Left renal cortex interstitium (tissue), 4 donors: ENCODE results near the gene ROM1. TPM values are rescaled to one million over a fixed set of nuclear protein-coding genes. Genes with fewer than 3 reads are reported as not detected.
"Not testable (repeated sequence)": the region's sequence is repeated elsewhere in the genome, so short reads cannot be mapped to it uniquely, and the experiment has no call there.

Experiments
- DNase-seq, 4 donors: peaks; one replicate each; pipeline ENCODE4 v3.0.0-alpha.2; 2013; ENCODE audit warnings: low read depth in 4 of 4, low spot score in 2 of 4, missing footprints in 1 of 4
- polyA plus RNA-seq, 4 donors: library from polyadenylated mRNA; unstranded; fragments of 120-200 nt; gene quantifications; one replicate each; pipeline ENCODE4 v1.2.1, GENCODE V29; 2013; ENCODE audit not compliant: insufficient read length in 4 of 4

Gene ROM1
- polyA plus RNA-seq, 4 donors, result 2.8 to 4.8 (median 4.0) TPM

DNA sequence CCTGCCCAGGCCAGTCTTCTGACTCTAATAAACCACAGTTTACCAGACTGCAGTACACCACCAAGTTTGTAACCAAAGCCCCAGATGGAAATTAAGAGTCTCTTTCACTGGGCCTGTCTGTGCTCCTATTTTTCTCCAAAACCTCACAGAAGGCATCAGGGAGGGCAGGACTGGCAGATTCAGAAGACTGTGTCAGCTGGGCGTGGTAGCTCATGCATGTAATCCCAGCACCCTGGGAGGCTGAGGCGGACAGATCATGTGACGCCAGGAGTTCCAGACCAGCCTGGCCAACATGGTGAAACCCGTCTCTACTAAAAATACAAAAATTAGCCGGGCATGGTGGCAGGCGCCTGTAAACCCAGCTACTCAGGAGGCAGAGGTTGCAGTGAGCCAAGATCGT lies 27.7 kb upstream of the ROM1 start:
- DNase-seq, result not testable (repeated sequence)

- no peak for DNase-seq
Observed at GRCh38 chr11:62588966-62589637, 24.0 kb upstream of the ROM1 start.

GRCh38 chr11:62591448-62592145 lies 21.5 kb upstream of the ROM1 start, which contains the start of gene TUT1:
TUT1 (minus strand) TSS chr11:62591523; CDS start chr11:62591485, 38 bp downstream.
- peak; percentile 96 to 99 (median 98) for DNase-seq

DNA sequence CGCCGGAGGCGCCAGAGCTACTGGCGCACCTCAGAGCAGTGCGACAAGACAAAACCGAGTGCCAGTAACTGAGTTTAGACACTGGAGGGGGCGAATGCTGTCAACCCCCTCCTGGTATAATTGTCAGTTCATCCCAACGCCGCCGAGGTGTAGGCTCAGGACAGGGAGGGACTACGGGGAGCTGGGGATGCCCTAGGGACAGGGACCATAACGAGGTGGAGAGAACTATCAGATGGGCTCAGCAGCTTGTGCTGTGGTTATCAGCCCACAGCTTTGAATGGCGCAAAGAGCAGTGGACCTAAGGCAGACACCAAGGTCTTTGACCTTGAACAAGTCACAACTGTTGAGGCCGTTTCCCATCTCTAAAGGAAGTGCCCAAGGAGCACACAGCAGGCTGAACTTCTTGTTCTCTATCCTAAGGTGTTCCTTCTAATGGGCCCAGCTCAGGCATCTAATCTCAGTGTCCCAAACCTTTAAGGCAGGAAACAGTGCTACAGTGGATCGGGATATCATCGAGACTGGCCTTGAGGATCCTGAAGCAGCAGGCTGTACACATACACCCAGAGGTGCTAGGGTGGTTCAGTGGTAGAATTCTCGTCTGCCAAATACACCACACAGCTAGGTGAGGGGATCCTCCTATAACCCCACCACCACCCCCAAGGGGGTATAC lies 20.8 kb upstream of the ROM1 start:
- no peak for DNase-seq

- no peak for DNase-seq
Observed at GRCh38 chr11:62592989-62593421, 20.1 kb upstream of the ROM1 start.

- DNase-seq, result peak in 1 of 4 donors; percentile 49
Observed at GRCh38 chr11:62593434-62594044, 19.5 kb upstream of the ROM1 start.

DNA sequence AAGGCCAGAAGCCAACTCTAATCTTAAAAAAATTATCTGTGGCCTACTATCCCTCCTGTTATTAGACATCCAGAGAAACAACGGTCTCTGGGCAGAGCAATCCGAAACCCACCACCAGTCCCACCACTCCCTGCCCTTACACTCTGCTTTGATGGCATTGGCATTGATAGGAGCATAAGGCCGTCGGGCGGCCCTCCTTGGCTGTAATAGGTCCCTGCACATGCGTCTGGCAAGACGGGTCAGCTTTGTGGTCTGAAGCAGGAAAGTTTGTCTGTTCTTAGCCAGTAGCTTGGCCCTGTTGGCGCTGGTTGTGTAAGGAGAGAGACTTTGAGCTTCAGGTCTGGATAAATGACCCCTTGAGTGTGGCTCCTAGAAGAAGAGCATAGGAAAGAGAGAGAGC lies 17.9 kb upstream of the ROM1 start:
- DNase-seq, result no peak

DNA sequence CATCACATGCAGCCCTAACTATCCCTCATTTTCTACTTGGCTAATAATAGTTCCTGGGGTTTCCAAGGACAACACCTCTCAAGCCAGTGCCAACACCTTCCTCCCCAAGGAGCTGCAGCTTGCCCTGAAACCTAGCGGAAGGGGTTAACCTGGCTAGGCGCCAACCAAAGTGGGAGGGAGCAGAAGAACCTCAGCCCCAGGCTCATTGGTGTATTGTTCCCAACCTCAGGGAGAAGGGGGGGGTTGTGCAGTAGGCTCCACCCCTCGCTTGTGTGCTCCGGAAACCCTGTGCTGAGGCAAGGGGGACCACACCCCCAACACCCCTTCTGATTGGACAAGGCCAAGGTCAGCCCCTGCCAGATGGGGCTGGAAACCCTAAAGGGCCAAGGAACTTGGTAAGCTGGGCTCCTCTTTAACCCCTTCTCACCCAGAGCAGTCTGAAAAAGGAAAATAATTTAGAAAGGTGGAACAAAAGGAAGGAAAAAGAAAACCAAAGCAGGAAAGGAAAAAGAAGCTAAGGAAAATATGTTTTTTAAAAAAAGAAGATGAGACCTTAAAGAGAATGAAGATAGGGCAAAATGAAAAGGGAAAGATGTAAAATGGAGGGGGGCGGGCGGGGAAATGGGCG lies 13.9 kb upstream of the ROM1 start:
- DNase-seq, result peak in 2 of 4 donors; percentile 77 to 93

- no peak for DNase-seq
Observed at GRCh38 chr11:62599901-62600300, 13.2 kb upstream of the ROM1 start.

DNA sequence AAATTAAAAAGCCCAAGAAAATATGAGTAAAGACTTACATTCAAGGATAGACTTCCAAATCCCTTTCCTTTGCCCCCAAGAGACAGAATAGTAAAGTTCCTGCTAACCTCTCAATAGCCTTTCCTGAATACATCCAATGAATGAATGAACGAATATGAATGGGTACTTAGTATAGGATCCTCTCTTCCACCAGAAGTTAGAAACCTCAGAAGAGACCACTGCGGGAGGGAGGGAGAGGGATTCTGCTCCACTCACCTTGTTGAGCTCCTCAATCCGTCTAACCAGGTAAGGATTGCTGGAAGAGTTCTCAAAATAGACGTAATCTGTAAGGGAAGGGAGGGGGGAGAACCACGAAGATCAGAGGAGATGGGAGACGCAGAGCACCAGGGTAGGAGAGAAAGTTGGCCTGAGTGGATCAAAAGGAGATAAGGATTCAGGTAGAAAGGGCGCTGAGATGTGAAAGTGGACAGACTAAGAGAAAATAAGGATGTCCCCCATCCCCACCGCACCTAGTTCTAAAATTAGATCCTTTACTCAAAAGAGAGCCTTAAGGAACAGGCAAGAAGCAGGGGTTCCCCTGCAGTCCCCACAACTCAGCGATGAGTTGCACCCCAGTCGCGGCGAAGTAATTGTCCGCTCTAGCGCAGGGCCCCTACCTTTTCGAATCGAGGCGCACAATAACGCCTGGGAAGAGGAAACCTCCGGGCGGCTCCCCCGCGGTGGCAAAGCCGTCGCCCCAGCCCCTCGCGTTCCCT lies 12.5 kb upstream of the ROM1 start:
- no peak for DNase-seq

GRCh38 chr11:62601122-62601371 lies 12.0 kb upstream of the ROM1 start:
- no peak for DNase-seq

- DNase-seq, result peak; percentile 92 to 95 (median 95)
Observed at GRCh38 chr11:62601372-62602140, 11.5 kb upstream of the ROM1 start, which contains the start of gene MTA2. MTA2 (minus strand) TSS chr11:62601865; CDS start chr11:62601450, 415 bp downstream.

DNA sequence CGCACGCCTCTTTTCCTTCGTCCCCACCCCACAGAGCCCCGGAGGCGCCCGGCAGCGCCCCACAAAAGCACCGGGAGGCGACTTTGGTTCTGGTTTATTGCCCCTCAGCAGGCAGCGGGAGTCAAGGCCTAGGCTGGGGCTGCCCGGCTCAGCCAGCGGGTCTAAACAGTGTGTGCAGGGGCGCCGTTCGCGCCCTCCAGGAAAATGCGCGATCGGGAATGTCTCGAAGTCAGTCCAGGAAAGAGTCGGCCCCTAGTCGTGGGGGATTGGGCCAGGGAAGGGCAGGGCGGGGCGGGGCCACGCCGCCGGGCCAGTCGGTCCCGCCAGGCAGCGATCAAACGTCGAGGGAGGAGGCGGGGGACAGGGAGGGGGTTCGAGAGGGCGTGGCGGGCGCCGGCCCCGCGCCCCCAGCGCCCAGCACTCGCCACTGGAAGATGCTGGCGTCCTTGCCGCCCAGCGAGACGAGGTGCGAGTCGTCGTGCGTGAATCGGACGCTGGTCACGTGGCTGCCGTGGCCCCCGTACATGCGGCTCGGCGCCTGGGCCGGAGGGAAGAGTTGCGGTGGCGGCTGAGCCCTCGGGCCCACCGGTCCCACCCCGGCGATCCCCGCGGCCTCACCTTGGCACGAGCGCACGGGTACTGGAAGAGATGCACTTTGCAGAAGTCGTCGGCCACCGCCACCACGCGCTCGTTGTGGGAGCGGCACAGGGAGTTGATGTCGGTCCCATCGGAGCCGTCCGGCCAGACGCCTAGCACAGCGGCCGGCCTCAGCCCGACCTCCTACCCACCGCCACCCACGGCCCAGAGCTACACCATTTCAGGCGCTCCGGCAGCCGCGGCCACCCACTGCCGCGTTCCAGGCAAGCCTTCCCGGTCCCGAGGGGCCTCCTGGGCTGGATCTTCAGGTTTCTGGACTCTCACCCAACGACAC lies 10.7 kb upstream of the ROM1 start:
- peak in 1 of 4 donors; percentile 31 for DNase-seq

- no peak for DNase-seq
Observed at GRCh38 chr11:62603072-62603408, 10.0 kb upstream of the ROM1 start.

DNA sequence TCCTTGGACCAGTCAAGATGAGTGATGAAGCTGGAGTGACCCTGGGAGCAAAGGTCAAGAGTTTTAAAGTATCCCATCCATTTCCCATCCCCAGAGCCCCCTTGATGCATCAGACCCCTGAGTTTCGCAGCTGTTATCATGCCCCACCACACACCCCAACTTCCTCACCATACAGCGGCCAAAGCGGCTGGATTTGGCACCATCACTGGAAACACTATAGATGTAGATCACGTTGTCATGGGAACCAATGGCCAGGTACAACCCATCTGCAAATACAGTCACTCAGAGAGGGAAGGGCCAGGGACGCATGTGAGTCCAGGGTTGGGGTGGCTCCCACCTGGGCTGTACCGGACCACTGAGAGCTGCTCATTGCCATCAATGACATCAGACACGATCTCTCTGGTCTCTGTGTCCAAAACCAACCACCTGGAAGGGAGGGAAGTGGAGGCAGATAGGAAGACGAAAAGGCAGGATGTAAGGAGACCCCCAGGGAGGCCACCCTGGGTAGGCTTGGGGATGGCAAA lies 9.2 kb upstream of the ROM1 start:
- DNase-seq, result no peak

DNA sequence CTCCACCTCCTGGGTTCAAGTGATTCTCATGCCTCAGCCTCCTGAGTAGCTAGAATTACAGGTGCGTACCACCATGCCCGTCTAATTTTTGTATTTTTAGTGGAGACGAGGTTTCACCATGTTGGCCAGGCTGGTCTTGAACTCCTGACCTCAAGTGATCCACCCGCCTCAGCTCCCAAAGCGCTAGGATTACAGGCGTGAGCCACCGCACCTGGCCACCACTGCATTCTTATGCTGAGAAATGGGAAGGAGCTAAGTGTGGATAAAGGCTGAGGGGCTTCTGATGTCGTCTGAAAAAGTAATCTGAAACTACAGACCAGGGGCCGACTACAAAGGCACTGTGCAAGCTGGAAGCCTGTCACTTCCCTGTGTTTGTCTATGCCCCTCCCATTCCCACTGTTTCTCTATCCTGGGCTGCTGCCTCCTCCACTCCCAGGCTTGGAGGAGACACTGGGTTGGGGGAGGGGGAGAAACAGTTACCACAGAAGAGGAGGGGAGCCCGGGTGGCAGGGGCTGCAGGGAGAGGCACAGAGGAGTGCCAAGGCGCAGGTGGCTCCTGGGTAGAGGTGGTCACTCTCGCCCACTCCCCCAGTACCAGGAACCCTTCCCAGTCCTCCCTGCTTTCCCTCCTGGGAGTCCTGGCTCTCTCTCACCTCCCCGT lies 8.5 kb upstream of the ROM1 start:
- DNase-seq, result peak in 1 of 4 donors; percentile 21

GRCh38 chr11:62605467-62605866 lies 7.6 kb upstream of the ROM1 start:
- no peak for DNase-seq

DNA sequence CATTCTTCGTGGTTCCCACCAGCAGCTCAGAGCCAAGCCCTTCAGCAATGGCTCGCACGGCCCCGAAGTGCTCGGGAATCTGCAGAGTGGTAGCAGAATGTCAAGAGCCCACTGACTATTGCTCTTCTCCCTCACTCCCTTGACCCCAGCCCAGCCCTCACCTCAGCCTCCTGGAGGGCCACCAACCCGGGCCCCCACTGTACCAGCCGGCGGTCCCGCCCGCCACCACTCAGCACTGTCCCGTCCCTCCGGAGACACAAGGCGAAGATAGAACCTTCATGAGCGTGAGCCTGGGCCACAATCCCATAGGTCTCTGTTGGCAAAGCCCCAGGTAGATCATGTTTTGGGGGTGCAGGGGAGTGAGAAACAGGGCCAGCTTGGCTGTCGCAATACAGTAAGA lies 7.2 kb upstream of the ROM1 start:
- no peak for DNase-seq
